ENCODE measurements around the gene LPA.
"Not testable (repeated sequence)": the region's sequence is repeated elsewhere in the genome, so short reads cannot be mapped to it uniquely, and the experiment has no call there.

Gene LPA

DNA sequence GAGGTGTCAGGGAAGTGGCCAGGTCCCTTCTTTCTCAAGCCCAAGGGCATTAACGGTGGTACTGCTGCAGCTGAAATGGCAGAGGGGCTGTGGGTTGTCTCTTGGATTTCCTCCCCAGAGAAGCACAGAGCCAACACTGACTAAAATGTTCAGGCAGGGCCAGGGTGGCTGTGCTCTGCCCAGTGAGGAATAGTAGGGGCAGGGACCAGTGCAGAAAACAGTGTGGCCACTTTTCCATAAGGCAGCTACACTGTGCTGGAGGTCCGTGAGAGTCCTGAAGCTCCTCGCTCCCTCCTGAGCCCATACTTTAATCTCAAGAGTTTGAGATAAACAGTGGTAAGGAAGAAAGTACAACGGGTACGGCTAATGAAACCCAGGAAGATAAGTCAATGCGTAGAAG lies 4.5 kb downstream of the LPA start:
- DNase-seq: no peak

DNA sequence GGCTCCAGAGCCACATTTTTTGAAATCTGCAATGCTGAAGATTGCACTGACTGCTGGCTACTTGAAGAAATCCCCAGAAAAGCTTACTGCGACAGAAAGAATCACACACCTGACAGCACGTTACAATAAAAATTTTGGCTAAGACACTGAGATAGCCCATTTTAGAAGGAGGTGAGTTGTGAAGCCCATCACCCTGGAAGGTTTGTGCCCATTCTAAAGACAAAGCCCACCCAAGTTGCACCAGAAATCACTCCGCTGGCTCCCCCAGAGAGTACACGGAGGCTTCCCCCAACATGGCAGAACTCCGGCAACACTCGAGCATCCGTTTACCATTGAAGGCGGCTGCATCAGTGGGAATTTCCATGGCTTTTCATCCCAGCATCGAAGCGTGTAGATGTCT lies 29.4 kb downstream of the LPA start:
- DNase-seq: no peak

DNA sequence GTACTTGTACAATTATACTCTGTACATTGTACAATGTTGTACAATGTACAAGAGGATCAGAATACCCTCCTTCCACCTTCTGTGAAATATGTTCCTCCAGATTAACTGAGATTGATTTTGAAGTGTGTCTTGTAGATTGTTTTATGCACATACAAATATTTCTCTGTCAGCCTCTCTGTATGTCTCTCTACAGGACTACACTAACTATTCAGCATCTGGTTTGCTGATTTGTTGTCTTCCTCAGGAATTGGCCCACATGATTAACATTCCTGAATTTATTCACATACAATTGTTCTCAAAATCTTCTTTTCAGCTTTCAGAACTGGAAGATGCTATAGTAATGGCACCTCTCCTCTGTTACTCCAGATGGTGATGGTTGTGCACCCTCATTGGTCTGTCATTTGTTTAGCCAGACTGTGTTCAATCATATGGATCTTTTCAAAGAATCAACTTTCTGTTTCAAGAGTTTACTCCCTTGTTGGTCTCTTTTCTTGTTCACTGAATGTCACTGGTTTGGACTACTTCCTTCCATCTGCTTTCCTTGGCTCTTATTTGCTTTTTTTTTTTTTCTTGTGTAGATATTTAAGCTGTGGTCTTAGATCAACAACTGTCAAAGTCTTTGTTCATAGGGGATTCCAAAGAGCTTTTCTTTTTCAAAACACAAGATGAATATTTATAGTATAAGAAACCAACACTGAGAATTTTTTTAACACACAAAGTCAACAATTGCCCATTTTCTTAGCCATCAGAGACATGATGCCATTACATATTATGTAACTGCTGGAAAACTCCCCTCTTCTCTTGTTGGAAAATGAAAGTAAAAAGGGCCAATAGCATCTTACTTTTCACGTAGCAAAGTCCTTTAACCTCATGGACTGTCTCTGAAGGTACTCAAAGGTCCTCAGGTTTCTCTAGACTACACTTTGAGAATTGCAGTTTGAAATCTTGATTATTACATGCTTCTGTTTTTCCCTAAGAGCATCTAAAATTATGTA lies 67.9 kb downstream of the LPA start:
- no peak for DNase-seq

DNA sequence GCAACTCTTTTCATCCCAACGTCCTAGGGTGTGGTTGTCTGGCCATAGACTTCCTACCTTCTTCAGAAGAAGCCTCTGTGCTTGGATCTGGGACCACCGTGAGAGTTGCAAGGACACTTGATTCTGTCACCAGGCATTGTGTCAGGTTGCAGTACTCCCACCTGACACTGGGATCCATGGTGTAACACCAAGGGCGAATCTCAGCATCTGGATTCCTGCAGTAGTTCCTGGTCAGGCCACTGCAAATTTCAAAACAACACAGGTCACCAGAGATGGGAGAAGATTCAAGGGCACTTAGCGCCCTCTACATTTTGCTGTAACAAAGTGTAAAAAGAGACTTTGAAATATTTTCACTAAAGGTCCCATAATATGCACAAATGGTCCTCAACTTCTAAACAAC lies 68.8 kb downstream of the LPA start:
- DNase-seq: not testable (repeated sequence)

DNA sequence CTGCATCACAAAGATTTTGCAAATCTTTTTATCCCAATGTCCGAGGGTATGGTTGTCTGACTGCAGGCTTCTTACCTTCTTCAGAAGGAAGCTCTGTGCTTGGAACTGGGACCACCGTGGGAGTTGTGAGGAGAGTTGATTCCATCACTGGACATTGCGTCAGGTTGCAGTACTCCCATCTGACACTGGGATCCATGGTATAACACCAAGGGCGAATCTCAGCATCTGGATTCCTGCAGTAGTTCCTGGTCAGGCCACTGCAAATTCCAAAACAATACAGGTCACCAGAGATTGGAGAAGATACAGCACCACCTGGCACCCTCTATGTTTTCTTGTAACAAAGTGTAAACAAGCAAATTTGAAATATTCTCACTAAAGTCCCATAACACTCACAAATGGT lies 77.7 kb downstream of the LPA start:
- no peak for DNase-seq

DNA sequence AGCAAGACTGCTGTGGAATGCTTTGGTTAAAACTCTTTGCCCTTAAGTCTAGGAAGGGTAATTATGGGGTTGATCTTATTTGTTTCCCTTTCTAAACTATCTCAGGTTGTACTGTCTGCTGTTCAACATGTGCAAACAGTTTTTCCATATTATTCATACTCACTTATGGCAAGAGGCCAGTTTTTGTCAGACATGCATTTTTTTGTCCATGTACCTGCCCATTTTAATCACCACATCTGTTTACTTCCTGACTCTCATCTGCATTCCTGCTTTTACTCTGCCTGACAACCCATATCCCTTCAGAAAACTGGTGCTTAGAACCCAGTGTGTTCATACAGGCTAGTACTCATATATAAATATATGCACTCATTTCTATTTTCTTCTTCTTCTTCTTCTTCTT lies 80.3 kb downstream of the LPA start:
- no peak for DNase-seq

DNA sequence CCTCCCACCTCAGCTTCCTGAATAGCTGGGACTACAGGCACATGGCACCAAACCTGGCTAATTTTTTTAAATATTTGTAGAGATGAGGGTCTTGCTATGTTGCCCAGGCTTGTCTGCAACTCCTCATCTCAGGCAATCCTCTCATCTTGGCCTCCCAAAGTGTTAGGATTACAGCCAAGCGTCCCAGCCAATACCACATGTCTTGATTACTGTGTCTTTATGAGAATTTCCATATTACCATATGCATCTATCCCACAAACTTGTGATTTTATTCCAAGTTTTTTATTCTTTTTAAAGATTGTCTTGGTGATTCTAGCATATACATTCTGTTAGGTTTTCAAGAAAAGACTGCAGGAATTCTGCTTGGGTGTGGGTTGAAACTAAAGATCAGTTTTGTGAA lies 82.7 kb downstream of the LPA start:
- DNase-seq: no peak

DNA sequence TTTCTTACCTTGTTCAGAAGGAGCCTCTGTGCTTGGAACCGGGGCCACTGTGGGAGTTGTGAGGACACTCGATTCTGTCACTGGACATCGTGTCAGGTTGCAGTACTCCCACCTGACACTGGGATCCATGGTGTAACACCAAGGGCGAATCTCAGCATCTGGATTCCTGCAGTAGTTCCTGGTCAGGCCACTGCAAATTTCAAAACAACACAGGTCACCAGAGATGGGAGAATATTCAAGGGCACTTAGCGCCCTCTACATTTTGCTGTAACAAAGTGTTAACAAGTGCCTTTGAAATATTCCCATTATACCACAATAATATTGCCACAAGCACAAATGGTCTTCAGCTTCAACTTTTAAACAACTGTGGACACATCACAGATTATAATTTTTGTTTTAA lies 85.6 kb downstream of the LPA start:
- not testable (repeated sequence) for DNase-seq

DNA sequence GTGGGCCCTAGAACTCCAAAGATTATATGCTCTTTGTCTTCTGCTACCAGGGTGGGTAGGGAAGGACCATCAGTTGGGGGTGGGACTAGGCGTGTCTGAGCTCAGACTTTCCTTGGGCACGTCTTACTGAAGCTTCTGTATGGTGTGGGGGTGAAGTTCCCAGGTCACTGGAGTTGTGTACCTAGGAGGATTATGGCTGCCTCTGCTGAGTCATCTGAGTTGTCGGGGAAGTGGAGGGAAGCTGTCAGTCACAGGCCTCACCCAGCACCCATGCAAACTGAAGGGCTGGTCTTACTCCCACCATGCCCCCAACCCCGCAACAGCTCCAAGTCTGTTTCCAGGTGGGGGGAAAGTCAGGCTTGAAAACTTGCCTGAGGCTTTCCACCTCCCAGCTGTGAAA lies 90.1 kb downstream of the LPA start:
- no peak for DNase-seq

DNA sequence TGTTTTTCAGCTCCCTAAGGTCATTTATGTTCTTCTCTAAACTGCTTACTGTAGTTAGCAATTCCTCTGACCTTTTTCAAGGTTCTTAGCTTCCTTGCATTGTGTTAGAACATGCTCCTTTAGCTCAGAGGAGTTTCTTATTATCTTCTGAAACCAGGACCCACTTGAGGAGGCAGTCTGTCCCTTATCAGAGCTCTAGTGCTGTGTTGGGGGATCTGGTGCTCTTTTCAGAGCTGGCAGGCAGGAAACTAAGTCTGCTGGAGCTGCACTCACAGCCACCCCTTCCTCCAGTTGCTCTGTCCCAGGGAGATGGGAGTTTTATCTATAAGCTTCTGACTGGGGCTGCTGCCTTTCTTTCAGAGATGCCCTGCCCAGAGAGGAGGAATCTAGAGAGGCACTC lies 92.9 kb downstream of the LPA start:
- not testable (repeated sequence) for DNase-seq

DNA sequence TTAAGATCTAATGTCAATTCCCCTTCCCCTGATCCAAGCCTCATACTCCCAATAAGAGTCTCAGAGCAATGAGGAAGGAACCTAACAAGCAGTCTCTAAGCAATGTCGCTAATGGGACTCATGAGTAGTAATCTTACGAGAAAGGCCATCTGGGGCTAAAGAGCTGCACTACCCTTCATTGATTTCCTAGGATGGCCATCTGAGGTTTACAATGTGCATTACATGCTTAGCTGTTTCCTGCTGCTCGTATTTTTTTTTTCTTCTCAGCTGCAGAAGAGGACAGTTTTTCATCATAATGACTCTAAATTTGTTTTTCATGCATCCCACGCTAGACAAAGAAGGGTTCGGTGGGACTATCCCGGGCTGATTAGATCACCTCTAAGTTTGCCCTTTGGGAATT lies 119.3 kb downstream of the LPA start:
- no peak for DNase-seq

DNA sequence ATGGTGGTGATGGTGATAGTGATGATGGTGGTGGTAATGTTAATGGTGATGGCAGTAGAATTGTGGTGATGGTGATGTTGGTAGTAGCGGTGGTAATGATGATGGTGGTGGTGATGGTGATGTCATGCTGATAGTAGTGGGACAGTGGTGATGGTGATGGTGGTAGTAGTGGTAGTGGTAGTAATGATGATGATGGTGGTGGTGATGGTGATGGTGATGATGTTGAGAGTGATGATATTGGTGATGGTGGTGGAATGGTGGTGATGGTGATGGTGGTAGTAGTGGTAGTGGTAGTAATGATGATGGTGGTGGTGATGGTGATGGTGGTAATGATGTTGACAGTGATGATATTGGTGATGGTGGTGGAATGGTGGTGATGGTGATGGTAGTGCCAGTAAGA lies 128.8 kb downstream of the LPA start:
- DNase-seq: no peak

DNA sequence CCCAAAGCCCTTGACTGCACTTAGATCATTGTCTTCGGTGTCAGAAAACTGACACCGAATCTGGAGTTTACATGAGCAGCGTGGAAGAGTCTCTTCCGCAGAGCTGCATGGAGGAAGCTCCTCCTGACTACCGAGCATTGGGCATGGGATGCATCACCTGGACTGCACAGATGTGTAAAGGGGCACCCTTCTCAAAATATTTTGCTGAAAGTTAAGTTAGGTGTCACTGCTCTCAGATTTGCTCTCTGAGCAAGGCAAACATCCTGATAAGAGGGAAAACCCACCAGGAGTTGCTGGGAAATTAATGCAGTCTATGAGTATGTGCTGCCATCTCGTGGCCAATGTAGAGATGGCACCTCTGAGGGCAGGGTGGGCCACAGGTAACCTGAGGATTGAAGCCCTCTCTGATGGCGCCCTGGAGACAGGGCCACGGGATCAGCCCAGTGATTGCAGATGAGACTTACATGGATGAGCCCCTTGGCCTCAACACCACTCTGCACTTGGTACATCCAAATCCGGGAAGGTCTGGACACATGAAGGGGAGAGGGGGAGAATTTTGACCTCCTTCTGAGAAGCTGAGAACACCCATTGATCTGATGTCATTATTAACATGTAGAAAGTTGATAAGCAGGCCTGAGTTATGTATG lies 129.9 kb downstream of the LPA start:
- no peak for DNase-seq

DNA sequence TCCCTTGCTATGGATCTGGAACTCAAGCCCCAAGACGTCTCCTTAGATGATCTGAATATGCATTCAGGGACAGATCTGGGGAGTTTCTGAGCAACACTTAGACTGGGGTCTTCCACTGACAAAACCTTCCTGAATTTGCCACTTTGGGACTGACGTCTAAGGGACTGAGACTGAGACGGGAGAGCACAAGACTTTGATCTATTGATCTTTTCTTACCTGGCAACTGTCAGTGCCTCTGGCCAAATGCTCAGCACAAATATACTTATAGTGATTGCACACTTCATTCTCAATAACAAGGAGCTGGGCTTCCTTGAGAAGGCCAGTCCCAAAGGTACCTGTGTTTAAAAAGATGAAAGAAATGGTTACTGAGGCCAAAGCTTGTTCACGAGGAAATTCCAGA lies 131.8 kb downstream of the LPA start:
- no peak for DNase-seq

DNA sequence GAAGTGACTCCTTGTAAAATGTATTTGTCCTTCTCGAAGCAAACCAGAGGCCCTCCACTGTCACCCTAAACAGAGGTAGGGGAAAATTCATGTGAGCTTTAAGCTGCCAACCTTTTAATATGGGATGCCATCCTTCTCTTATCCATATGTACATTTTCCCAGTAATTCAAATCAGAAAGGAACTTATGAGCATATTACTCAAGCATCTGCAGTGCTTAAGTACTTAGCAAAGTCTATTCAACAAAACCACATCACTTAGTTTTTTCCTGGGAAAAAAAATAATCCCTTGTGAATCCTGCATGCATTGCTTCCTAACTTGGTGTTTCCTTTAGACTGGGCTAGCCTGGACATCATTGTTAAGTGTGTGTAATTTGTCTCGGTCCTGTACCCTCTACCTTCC lies 132.2 kb downstream of the LPA start:
- no peak for DNase-seq

DNA sequence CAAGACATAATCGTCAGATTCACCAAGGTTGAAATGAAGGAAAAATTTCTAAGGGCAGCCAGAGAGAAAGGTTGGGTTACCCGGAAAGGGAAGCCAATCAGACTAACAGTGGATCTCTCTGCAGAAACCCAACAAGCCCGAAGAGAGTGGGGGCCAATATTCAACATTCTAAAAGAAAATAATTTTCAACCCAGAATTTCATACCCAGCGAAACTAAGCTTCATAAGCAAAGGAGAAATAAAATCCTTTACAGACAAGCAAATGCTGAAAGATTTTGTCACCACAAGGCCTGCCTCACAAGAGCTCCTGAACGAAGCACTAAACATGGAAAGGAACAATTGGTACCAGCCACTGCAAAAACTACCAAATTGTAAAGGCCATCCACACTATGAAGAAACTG lies 134.6 kb downstream of the LPA start:
- DNase-seq: not testable (repeated sequence)

DNA sequence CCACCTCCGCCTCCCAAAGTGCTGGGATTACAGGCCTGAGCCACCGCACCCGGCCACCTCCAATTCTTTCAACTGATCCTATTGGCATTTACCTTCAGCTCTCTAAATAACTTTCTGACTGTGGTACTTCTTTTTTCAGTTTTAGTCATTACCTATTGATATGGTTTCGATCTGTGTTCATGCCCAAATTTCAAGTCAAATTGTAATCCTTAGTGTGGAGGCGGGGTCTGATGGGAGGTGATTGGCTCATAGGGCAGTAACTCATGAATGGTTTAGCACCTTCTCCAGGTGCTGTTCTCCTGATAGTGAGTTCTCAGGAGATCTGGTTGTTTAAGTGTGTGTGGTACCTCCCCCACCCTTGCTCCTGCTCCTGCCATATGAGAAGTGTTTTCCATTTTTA lies 140.9 kb downstream of the LPA start:
- no peak for DNase-seq

DNA sequence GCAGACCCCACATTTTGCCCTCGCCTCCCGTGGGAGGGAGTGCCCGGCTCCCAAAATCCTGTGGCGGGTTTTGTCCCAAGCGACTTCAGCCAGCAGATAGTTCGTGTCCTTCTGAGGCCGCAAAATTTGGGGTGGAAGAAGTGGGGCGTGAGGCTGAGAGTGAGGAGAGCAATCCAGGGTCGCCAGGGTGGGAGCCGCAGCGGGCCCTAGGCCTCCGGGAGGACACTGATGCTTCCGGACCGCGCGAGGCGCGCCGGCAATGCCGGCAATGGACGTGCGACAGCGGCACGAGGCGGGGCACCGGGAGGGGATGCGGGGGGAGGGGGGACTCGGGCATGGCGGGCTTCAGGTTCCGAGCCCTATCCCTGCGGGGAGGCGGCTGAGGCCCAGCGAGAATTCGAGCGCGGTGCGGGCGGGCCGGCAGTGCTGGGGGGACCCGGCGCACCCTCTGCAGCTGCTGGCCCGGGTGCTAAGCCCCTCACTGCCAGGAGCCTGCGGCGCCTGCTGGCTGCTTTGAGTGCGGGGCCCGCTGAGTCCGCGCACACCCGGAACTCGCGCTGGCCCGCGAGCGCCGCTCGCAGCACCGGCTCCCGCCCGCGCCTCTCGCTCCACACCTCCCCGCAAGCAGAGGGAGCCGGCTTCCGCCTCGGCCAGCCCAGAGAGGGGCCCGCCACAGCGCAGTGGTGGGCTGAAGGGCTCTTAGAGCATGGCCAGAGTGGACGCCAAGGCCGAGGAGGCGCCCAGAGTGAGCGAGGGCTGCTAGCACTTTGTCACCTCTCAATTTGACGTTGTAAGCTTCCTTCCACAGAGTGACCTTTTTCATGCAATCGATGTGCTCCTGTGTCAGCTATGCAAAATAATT lies 143.8 kb downstream of the LPA start:
- peak; percentile 21 for DNase-seq

DNA sequence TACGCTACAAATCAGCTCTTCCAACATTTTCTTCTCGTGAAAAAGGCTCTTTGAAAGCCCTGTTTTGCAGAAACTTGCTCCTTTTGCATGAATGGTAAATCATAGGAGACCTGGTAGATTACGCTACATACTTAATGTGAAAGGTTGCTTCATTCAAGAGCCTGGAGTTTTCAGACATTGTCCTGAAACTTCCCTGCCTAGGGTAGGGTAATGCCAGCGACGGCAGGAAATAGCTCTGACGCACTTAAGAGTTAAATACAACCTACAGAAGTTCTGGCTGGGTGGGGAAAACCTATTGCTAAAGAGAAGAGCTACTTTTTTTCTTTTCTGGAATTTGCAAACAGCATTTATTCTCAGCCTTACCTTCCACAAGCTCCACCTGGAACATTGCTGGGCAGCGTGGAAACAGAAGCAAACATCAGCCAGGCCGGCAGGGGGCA lies 144.5 kb downstream of the LPA start:
- DNase-seq: peak; percentile 45

DNA sequence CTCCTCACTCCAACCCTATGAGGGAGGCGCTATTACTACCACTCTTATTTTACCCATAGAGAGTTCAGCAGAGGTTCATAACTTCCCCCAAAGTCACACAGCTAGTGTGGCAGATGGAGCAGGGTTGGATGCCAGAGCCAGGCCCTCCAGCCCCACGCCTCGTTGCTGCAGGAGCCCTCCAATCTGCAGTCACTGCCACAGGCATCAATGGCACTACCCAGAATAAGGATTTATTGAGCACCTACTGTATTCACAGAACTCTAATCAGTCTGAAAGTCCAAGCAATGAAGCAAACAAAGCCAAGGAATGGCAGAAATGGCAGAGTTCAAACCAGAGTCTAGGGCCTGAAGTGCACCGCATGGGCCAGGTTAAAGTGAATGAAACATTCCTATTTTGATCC lies 144.9 kb downstream of the LPA start:
- no peak for DNase-seq

DNA sequence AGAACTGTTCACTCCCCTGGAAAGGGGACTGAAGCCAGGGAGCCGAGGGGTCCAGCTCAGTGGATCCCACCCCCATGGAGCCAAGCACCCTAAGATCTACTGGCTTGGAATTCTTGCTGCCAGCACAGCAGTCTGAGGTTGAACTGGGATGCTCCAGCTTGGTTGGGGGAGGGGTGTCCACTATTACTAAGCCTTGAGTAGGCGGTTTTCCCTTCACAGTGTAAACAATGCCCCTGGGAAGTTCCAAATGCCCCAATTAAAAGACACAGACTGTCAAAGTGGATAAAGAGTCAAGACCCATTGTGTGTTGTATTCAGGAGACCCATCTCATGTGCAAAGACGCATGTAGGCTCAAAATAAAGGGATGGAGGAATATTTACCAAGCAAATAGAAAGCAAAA lies 150.2 kb downstream of the LPA start:
- no peak for DNase-seq

DNA sequence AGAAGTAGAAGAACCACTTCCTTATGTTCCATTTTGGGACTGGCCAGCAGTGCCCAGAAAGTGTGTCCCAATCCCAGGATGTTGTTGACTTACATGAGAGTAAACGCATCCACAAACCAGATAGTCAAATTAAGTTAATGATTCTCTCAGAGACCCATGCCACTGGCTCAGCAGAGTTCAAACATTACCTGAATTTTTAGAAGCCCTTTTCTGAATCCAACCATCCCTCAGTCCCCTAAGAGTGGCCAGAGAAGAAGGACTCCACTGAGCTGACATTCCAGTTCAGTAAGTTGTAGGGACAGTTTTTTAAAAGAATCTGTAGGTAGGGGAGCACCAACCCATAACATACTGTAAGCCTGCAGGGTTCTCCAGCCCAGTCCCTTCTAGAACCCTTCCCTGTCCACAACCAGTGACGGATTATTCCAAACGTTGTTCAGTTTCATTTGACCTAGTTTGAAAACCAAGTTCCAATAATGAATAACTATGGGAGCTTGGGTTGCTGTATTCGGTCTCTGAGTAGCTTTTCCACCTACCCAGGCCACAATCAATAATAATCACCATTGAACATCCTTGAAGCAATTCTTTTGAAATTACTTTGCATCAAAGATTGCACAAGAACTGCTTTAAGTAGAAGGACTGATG lies 153.0 kb downstream of the LPA start:
- DNase-seq: no peak

DNA sequence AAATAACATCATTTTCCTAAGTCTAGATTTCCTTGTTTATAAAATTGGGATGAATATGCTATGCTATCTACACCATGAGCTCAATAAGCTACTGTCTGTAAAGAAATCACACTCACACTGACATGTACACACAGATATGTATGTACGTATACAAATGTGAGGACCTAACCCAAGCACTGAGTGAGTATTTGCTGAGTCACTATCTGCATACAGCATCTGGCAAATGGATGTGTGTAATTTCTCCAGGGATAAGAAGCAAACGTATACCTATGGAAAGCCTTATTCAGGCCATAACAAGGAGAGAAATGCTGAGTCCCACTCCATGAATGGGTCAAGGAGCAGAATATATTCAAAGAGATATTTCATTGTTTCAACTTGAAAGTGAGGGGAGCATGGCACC lies 153.9 kb downstream of the LPA start:
- no peak for DNase-seq

All from NCI-H345 (cell line).